ENCODE results near the gene PRDM5. TPM values are rescaled to one million over a fixed set of nuclear protein-coding genes. Genes with fewer than 3 reads are reported as not detected.

Gene PRDM5
- total and polyA plus RNA-seq, 2 donors (not counting 3 experiments of a cell fraction or from before 2014, with no cell fraction given) = 2.2 to 8.1 TPM

DNA sequence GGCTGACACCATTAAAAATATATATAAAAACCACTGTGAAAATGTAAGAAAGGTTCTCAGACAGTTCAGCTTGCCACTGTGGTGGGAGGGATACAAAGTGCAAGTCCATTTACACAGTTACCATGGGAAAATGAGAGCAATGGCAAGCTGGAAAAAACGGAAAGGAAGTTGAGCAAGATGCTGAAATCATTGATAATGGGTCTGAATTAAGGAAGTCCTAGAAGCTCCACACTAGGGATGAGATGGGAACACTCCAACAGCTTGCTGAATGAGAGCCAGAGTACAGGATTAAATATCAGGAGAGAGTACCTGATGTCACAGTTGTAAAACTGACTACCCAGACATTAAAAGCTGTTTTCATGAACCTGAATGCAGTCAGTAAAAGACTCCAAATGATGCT lies 218.6 kb downstream of the PRDM5 start:
- TF ChIP-seq JUN (IDR thresholded peaks at IDR 0.05; ENCODE audit: borderline replicate concordance, insufficient read depth, insufficient read length, low read depth) (no peak), MYC (IDR thresholded peaks at IDR 0.05; ENCODE audit: low read depth, low read length) (no peak), POLR2A (IDR thresholded peaks at IDR 0.05; ENCODE audit: low read depth, low read length) (no peak), EZH2 (IDR thresholded peaks at IDR 0.05; ENCODE audit: borderline replicate concordance, low read depth, low read length, severe bottlenecking) (no peak), FOS (IDR thresholded peaks at IDR 0.05; ENCODE audit: borderline replicate concordance, insufficient read depth, low read length) (no peak), POLR2AphosphoS5 (IDR thresholded peaks at IDR 0.05; ENCODE audit: insufficient read depth, low read depth, low read length) (no peak), GATA2 (IDR thresholded peaks at IDR 0.05; ENCODE audit: insufficient read depth, insufficient read length, low read depth, low read length) (no peak)
- TF ChIP-seq, protein P1, sequence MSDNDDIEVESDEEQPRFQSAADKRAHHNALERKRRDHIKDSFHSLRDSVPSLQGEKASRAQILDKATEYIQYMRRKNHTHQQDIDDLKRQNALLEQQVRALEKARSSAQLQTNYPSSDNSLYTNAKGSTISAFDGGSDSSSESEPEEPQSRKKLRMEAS (IDR thresholded peaks at IDR 0.05; ENCODE audit: insufficient read depth, insufficient read length) = no peak
- TF ChIP-seq, protein P2, sequence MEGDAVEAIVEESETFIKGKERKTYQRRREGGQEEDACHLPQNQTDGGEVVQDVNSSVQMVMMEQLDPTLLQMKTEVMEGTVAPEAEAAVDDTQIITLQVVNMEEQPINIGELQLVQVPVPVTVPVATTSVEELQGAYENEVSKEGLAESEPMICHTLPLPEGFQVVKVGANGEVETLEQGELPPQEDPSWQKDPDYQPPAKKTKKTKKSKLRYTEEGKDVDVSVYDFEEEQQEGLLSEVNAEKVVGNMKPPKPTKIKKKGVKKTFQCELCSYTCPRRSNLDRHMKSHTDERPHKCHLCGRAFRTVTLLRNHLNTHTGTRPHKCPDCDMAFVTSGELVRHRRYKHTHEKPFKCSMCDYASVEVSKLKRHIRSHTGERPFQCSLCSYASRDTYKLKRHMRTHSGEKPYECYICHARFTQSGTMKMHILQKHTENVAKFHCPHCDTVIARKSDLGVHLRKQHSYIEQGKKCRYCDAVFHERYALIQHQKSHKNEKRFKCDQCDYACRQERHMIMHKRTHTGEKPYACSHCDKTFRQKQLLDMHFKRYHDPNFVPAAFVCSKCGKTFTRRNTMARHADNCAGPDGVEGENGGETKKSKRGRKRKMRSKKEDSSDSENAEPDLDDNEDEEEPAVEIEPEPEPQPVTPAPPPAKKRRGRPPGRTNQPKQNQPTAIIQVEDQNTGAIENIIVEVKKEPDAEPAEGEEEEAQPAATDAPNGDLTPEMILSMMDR (IDR thresholded peaks at IDR 0.05; ENCODE audit: extremely low read depth in 1 of 2, insufficient read depth in 1 of 2, low read depth in 1 of 2, low read length in 2 of 2) = no peak
- no peaks in the 10 kb centered on the region for H3K9me1 ChIP-seq (replicated peaks; ENCODE audit: control insufficient read depth, extremely low read depth, insufficient read depth, low read length)
- FAIRE-seq (no peak), DNase-seq (ENCODE audit: low read depth, low spot score) (no peak)
- no peaks in the 10 kb centered on the region for H3K36me3 ChIP-seq (ENCODE audit: control insufficient read depth in 2 of 2, extremely low read depth in 1 of 2, insufficient read depth in 2 of 2, low read length in 2 of 2)
- no peak overlapping the region for H3K4me2 ChIP-seq (ENCODE audit: insufficient read depth, low read length)
- no peak overlapping the region for H3K27ac ChIP-seq (ENCODE audit: insufficient read depth, low read depth, low read length)
- no peaks in the 10 kb centered on the region for H3K27me3 ChIP-seq (ENCODE audit: control insufficient read depth in 2 of 2, insufficient read depth in 2 of 2, low read length in 2 of 2)
- no peak overlapping the region for H3K9ac ChIP-seq (replicated peaks; ENCODE audit: extremely low read depth, insufficient read depth, low read length)
- intact Hi-C loops (cut with micrococcal nuclease) (no loop called here), dilution Hi-C loops (cut with MboI; ENCODE audit: extremely low pct_ligation_motif_present, low sequenced_read_pairs) (no loop called here)
- H4K20me1 ChIP-seq (replicated peaks; ENCODE audit: control insufficient read depth, extremely low read depth, insufficient read depth, low read length) = no peaks in the 10 kb centered on the region
- no peaks in the 10 kb centered on the region for H3K9me3 ChIP-seq (replicated peaks; ENCODE audit: control insufficient read depth, insufficient read depth, low read length)
- H3K4me1 ChIP-seq (ENCODE audit: control insufficient read depth, extremely low read depth, insufficient read depth, low read length) = no peaks in the 10 kb centered on the region
- no peak overlapping the region for H3K4me3 ChIP-seq (replicated peaks in 1 of 3; ENCODE audit: insufficient read depth in 1 of 3, low read depth in 1 of 3, low read length in 3 of 3)
- CTCF ChIA-PET = interaction anchor here (1.4 kb wide), 1 partner anchor 274 kb away, joined by 3 read pairs; no protein-coding TSS in a partner anchor
- POLR2A ChIA-PET = no interaction called here
- no peaks in the 10 kb centered on the region for H3K79me2 ChIP-seq (ENCODE audit: control insufficient read depth, insufficient read depth, low read length)
- no peak overlapping the region for H2AFZ ChIP-seq (ENCODE audit: low read depth, low read length)
- no TSS peak for BruUV-seq (replicated peaks)

Measured in endothelial cell of umbilical vein (primary cell).